Hepatocyte (in vitro differentiated cells): Measurements from ENCODE around the gene ANO2.

Experiments
- CTCF ChIP-seq: fragments of 200-600 bp; sonication (generic); IDR thresholded peaks from 2 replicates; pipeline ENCODE4 v1.5.1; 2016; ENCODE audit warnings: antibody characterized with exemption, mild to moderate bottlenecking; ENCODE audit not compliant: poor library complexity
- EZH2 ChIP-seq: fragments of 200-600 bp; sonication (generic); IDR thresholded peaks from 2 replicates; pipeline ENCODE4 v1.6.1; 2016; ENCODE audit warnings: antibody characterized with exemption, mild to moderate bottlenecking, borderline replicate concordance
- EZH2phosphoT487 ChIP-seq: fragments of 200-600 bp; sonication (generic); IDR thresholded peaks from one replicate; pipeline ENCODE4 v1.6.1; 2018; ENCODE audit warnings: antibody characterized with exemption, mild to moderate bottlenecking, low read depth, moderate library complexity; ENCODE audit not compliant: unreplicated experiment, severe bottlenecking

DNA sequence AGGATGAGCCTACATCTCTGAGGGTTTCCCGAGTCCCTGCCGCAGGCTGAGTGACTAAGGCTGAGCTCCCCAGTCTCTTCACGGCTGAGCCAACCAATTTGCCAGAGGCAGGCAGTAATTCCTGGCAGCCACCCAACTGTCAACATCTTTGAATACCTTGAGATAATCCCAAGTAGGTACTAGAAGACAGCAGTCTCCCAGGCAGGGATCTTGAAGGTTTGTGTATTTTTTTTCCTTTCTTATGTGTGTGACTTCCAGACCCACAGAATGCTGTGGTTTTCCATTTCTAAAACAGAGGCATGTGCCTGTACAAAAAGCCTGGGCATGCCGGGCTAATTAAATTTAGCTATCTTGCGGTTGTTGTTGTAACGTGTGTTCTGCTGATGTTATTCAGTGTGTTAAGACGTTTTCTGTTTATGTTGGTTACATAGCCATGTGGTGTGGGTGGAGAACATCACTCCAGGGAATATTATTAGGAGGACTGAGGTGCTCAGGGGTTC is 155.5 kb downstream of the ANO2 start:
- no peak for TF ChIP-seq CTCF
- TF ChIP-seq EZH2phosphoT487: no peak
- no peak for TF ChIP-seq EZH2
